Measurements from ENCODE around the gene SIAH1.

DNA sequence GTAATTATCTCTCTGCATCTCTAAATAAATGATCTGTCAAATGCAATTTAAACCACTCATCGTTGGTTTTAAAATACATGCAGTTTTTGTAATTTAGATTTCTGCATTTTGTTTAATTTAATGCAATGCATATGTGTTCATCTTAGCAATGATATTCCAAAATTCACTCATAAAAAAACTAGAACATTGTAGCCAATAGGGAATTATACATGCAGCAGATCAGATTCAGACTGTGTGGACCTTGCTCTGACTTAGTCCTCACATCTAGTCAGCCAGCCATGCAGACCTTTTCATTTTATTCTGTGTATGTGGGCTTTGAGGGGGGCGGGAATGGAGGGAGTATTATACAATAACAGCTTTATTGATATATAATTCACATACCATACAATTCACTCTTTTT is 37.3 kb upstream of the SIAH1 start:
- TF ChIP-seq, protein P1, sequence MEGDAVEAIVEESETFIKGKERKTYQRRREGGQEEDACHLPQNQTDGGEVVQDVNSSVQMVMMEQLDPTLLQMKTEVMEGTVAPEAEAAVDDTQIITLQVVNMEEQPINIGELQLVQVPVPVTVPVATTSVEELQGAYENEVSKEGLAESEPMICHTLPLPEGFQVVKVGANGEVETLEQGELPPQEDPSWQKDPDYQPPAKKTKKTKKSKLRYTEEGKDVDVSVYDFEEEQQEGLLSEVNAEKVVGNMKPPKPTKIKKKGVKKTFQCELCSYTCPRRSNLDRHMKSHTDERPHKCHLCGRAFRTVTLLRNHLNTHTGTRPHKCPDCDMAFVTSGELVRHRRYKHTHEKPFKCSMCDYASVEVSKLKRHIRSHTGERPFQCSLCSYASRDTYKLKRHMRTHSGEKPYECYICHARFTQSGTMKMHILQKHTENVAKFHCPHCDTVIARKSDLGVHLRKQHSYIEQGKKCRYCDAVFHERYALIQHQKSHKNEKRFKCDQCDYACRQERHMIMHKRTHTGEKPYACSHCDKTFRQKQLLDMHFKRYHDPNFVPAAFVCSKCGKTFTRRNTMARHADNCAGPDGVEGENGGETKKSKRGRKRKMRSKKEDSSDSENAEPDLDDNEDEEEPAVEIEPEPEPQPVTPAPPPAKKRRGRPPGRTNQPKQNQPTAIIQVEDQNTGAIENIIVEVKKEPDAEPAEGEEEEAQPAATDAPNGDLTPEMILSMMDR (IDR thresholded peaks at IDR 0.05), result no peak
- TF ChIP-seq POLR2A (IDR thresholded peaks at IDR 0.05), result no peak
